GM19328 (cell line): ENCODE data around the gene POLE4.

Experiments used
- ATAC-seq: cut with Tn5 transposase; IDR thresholded peaks from one replicate; pipeline ENCODE4 v1.9.1; 2021; ENCODE audit warnings: mild to moderate bottlenecking, moderate library complexity; ENCODE audit not compliant: unreplicated experiment

Gene POLE4

GRCh38 chr2:74985978-74986609 lies 27.7 kb downstream of the POLE4 start:
- no peak for ATAC-seq

DNA sequence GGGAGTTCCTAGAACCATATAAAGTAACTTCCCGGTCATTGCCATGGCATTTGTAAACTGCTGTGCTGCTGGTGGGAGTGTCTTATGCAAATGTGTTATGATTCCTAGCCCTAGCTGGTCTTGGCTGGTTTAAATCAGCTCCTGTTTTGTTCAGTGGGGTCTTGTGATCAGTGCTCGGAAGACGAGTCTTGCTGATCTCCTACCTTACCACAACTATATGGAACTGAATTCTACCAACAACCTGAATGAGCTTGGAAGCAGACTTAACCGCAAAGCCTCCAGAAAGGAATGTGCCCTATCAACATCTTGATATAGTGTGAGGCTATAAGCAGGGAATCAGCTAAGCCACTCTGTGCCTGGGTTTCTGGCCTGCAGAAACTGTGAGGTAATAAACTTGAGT lies 33.5 kb downstream of the POLE4 start:
- ATAC-seq: no peak

- ATAC-seq: no peak
Measured at GRCh38 chr2:74999468-74999867, 41.0 kb downstream of the POLE4 start.

- ATAC-seq: no peak
Measured at GRCh38 chr2:75002007-75002406, 43.6 kb downstream of the POLE4 start.

GRCh38 chr2:75003276-75003675 lies 44.8 kb downstream of the POLE4 start:
- ATAC-seq: no peak

DNA sequence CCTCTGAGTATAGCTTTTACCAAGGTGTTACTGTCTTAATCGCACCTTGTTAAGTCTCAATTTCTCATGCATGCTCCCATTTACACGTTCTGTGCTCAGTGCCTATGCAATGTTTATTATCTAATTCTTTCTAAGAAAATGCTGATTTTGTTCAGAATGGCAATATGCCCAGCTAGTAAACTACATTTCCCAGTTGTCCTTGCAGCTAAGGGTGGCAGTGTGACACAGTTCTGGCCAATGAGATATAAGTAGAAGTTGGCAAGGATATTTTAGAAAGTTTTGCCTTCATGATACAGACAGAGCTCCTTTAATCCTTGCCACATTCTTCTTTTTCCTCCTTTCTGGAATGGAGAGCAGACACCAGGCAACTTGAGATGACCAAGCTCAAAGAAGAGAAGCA lies 45.3 kb downstream of the POLE4 start:
- ATAC-seq: no peak

DNA sequence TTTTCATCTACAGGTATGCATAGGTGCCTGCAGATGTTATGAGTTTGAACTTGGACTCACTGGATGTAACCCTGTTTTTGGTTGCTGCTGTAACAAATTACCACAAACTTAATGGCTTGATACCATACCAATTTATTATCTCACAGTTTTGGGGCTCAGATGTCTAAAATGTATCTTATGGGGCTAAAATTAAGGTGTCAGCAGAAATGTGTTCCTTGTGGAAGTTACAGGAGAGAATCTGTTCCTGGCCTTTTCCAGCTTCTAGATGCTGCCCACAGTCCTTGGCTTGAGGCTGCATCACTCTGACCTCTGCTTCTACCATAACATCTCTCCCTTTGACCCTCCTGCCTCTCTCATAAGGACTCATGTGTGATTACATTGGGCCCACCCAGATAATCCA lies 47.6 kb downstream of the POLE4 start:
- no peak for ATAC-seq

GRCh38 chr2:75007061-75007460 lies 48.6 kb downstream of the POLE4 start:
- no peak for ATAC-seq

GRCh38 chr2:75007819-75008218 lies 49.4 kb downstream of the POLE4 start:
- no peak for ATAC-seq

- no peak for ATAC-seq
Measured at GRCh38 chr2:75010571-75010970, 52.1 kb downstream of the POLE4 start.

GRCh38 chr2:75012080-75012479 lies 53.6 kb downstream of the POLE4 start:
- no peak for ATAC-seq

- no peak for ATAC-seq
Measured at GRCh38 chr2:75018162-75018561, 59.7 kb downstream of the POLE4 start.
